Activated T-helper 1 cell treated with Interleukin-2 at 50 U/mL for 16 hours (primary cell): ENCODE results near the gene TMEM212.
"Not testable (repeated sequence)": the region's sequence is repeated elsewhere in the genome, so short reads cannot be mapped to it uniquely, and the experiment has no call there.

Experiments
- DNase-seq: peaks from one replicate; pipeline ENCODE4 v3.0.0-alpha.2; 2020; ENCODE audit warnings: low read depth

The TMEM212 gene

GRCh38 chr3:171892457-171892856 is 49.3 kb downstream of the TMEM212 start:
- no peak for DNase-seq

GRCh38 chr3:171895291-171895690 is 52.1 kb downstream of the TMEM212 start:
- DNase-seq: no peak

- DNase-seq: no peak
Measured at GRCh38 chr3:171895900-171896299, 52.8 kb downstream of the TMEM212 start.

- DNase-seq: no peak
Measured at GRCh38 chr3:171896316-171896715, 53.2 kb downstream of the TMEM212 start.

GRCh38 chr3:171898192-171898591 is 55.0 kb downstream of the TMEM212 start:
- no peak for DNase-seq

- no peak for DNase-seq
Measured at GRCh38 chr3:171900446-171900845, 57.3 kb downstream of the TMEM212 start.

- DNase-seq: no peak
Measured at GRCh38 chr3:171901615-171902312, 58.6 kb downstream of the TMEM212 start.

GRCh38 chr3:171904829-171905228 is 61.7 kb downstream of the TMEM212 start:
- no peak for DNase-seq

- not testable (repeated sequence) for DNase-seq
Measured at GRCh38 chr3:171906503-171906902, 63.4 kb downstream of the TMEM212 start.

- no peak for DNase-seq
Measured at GRCh38 chr3:171906951-171907676, 64.0 kb downstream of the TMEM212 start.

- no peak for DNase-seq
Measured at GRCh38 chr3:171907761-171908160, 64.6 kb downstream of the TMEM212 start.

- DNase-seq: no peak
Measured at GRCh38 chr3:171908731-171909130, 65.6 kb downstream of the TMEM212 start.
